ENCODE data around the gene FAM20B. TPM values are rescaled to one million over a fixed set of nuclear protein-coding genes. Genes with fewer than 3 reads are reported as not detected.

The FAM20B gene
- total and polyA plus RNA-seq, 2 of the 13 experiments (the other 11 are each of a cell fraction or from before 2014, with no cell fraction given), result 13.8 to 26.9 TPM

- TF ChIP-seq GMEB1 (CRISPR knock-in tag; IDR thresholded peaks at IDR 0.05; ENCODE audit: borderline replicate concordance) (no peak), ZKSCAN1 (IDR thresholded peaks at IDR 0.05; ENCODE audit: low read length) (no peak), NAIF1 (CRISPR knock-in tag; IDR thresholded peaks at IDR 0.05; ENCODE audit: borderline replicate concordance) (no peak), GPBP1L1 (CRISPR knock-in tag; IDR thresholded peaks at IDR 0.05) (no peak), REL (CRISPR knock-in tag; conservative IDR thresholded peaks at IDR 0.05) (no peak), NR2F2 (IDR thresholded peaks at IDR 0.05; ENCODE audit: borderline replicate concordance, low read depth) (no peak), MAFG (CRISPR knock-in tag; IDR thresholded peaks at IDR 0.05) (no peak), IRF1 (CRISPR knock-in tag; IDR thresholded peaks at IDR 0.05; ENCODE audit: low read depth) (no peak), ZNF713 (CRISPR knock-in tag; IDR thresholded peaks at IDR 0.05) (no peak), ZNF549 (CRISPR knock-in tag; IDR thresholded peaks at IDR 0.05) (no peak), HOXA5 (CRISPR knock-in tag; IDR thresholded peaks at IDR 0.05) (peak; percentile 69; the same call in 1 of the 2 replicates), GABPA (IDR thresholded peaks at IDR 0.05; ENCODE audit: low read depth, low read length) (no peak), GABPA (CRISPR knock-in tag; IDR thresholded peaks at IDR 0.05; ENCODE audit: low read depth) (no peak), SP2 (CRISPR knock-in tag; IDR thresholded peaks at IDR 0.05) (no peak), ZZZ3 (CRISPR knock-in tag; IDR thresholded peaks at IDR 0.05; ENCODE audit: borderline replicate concordance) (no peak), ZFP41 (CRISPR knock-in tag; IDR thresholded peaks at IDR 0.05; ENCODE audit: borderline replicate concordance) (no peak), ZNF446 (CRISPR knock-in tag; IDR thresholded peaks at IDR 0.05) (no peak), RBFOX2 (IDR thresholded peaks at IDR 0.05; ENCODE audit: low read depth, low read length) (no peak), ATF1 (CRISPR knock-in tag; IDR thresholded peaks at IDR 0.05) (no peak), ZNF770 (CRISPR knock-in tag; IDR thresholded peaks at IDR 0.05) (0 out of 2 replicates have a peak, but pooled peaks have one; percentile 11)
Measured at GRCh38 chr1:179091691-179092165, 66.0 kb downstream of the FAM20B start (continued).
